Neutrophil (primary cell): ENCODE data around the gene ITFG1.
"Not testable (repeated sequence)": the region's sequence is repeated elsewhere in the genome, so short reads cannot be mapped to it uniquely, and the experiment has no call there.

Experiments used
- H3K27ac ChIP-seq: fragments of 200-600 bp; sonication (generic); 2 replicates; pipeline ENCODE4 v1.5.1; 2016; ENCODE audit warnings: mild to moderate bottlenecking, moderate library complexity
- H3K27me3 ChIP-seq: fragments of 200-600 bp; sonication (generic); 2 replicates; pipeline ENCODE4 v1.6.0; 2016; ENCODE audit warnings: mild to moderate bottlenecking
- H3K36me3 ChIP-seq: fragments of 200-600 bp; sonication (generic); 2 replicates; pipeline ENCODE4 v1.5.1; 2017
- H3K4me1 ChIP-seq, 2 experiments: fragments of 200-600 bp in 1 of 2; sonication (generic) in 1 of 2; 1 replicate in 1 of 2; 2 replicates in 1 of 2; pipeline versions ENCODE4 v1.5.1 to v1.6.1; 2013 to 2016; ENCODE audit warnings: low read depth in 1 of 2, low read length in 1 of 2, mild to moderate bottlenecking in 1 of 2, moderate library complexity in 1 of 2; ENCODE audit not compliant: control insufficient read depth in 1 of 2, insufficient read depth in 1 of 2
- H3K4me3 ChIP-seq, 2 experiments: fragments of 200-600 bp in 1 of 2; sonication (generic) in 1 of 2; 1 replicate in 1 of 2; 2 replicates in 1 of 2; pipeline ENCODE4 v1.5.1; 2013 to 2016; ENCODE audit warnings: low read depth in 1 of 2, low read length in 1 of 2, mild to moderate bottlenecking in 1 of 2, moderate library complexity in 1 of 2
- H3K9me3 ChIP-seq: fragments of 200-600 bp; sonication (generic); 2 replicates; pipeline ENCODE4 v1.5.1; 2016
- TF ChIP-seq, protein P1 (sequence below): fragments of 200-600 bp; sonication (generic); IDR thresholded peaks from 2 replicates; pipeline ENCODE4 v1.5.1; 2016; ENCODE audit warnings: antibody characterized with exemption

ITFG1 gene

DNA sequence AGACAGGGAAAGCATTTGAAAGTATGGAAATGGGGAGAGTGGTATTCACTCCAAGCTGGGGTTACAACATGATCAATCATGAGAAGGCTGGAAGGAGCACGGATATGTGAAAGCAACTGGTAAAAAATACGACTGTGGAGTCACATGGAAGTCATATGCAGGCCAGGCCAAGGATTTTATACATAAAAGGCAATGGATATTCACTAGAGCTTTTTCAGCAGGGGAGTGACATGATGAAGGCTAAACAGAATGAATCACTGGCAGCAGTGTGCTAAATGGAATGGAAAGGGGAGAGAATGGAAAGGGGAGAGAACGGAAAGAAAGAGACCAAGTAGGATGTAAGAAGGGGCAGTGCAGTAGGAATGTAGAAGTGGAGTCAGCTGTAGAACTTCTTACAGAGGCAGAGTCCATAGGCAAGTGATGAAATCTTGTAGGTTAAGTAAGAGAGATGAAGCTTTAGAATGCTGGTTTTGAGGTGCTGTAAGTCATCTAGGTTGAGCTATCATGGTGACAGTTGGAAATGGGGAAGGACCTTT lies 304.1 kb downstream of the ITFG1 start:
- Histone ChIP-seq H3K4me1 (no peaks in the 10 kb centered on the region), H3K27me3 (no peaks in the 10 kb centered on the region), H3K9me3 (no peaks in the 10 kb centered on the region), H3K27ac (no peak overlapping the region), H3K36me3 (peaks cover 15% of the 10 kb centered on the region), H3K4me3 (no peak overlapping the region)
- TF ChIP-seq, protein P1, sequence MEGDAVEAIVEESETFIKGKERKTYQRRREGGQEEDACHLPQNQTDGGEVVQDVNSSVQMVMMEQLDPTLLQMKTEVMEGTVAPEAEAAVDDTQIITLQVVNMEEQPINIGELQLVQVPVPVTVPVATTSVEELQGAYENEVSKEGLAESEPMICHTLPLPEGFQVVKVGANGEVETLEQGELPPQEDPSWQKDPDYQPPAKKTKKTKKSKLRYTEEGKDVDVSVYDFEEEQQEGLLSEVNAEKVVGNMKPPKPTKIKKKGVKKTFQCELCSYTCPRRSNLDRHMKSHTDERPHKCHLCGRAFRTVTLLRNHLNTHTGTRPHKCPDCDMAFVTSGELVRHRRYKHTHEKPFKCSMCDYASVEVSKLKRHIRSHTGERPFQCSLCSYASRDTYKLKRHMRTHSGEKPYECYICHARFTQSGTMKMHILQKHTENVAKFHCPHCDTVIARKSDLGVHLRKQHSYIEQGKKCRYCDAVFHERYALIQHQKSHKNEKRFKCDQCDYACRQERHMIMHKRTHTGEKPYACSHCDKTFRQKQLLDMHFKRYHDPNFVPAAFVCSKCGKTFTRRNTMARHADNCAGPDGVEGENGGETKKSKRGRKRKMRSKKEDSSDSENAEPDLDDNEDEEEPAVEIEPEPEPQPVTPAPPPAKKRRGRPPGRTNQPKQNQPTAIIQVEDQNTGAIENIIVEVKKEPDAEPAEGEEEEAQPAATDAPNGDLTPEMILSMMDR = no peak

DNA sequence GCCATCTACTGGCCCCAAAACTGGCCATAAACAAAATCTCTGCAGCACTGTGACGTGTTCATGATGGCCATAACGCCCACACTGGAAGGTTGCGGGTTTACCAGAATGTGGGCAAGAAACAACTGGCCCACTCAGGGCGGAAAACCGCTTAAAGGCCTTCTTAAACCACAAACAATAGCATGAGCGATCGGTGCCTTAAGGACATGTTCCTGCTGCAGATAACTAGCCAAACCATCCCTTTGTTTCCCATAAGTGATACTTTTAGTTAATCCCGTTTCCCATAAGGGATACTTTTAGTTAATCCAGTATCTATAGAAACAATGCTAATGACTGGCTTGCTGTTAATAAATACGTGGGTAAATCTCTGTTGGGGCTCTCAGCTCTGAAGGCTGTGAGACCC lies 308.4 kb downstream of the ITFG1 start:
- H3K4me1 ChIP-seq, H3K9me3 ChIP-seq, H3K4me3 ChIP-seq, H3K27ac ChIP-seq, H3K36me3 ChIP-seq, H3K27me3 ChIP-seq: not testable (repeated sequence)

DNA sequence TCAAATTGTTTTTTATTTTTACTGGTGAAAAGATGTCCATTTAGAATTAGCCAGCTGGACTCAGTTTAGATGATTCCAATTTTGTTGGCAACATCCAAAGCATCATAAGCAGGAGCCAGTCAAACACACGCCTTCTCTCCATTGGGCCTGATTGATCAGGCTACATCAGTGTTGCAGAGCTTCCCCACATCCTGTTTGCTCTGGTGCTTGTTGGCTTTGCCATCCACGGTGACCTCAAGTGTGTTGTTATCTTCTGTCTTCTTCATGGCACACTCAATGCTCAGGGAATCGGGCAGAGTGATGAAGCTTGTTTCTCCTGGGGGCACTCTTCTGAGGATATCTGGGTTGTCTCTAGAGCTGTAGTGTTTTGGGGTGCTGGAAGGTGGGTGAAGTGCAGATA lies 310.8 kb downstream of the ITFG1 start:
- Histone ChIP-seq H3K36me3 (peaks cover 4% of the 10 kb centered on the region), H3K27ac (no peak overlapping the region), H3K9me3 (no peaks in the 10 kb centered on the region), H3K27me3 (peaks cover 23% of the 10 kb centered on the region), H3K4me1 (no peaks in the 10 kb centered on the region), H3K4me3 (no peak overlapping the region)
- TF ChIP-seq, protein P1 = no peak

DNA sequence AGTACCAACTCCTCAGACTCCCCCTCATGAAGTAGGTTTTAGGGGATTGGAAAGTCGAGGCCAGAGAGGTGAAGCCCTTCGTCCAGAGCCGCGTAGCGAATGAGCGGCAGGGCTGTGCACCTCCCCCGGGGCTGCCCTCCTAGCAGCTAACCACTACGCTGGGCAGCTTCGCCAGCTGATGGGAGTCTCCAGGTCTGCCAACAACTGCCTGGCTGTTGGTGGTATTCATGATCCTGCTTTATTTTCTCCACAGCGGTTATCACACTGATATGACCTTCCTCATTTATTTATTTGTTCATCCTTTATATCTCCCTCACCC lies 316.3 kb downstream of the ITFG1 start:
- Histone ChIP-seq H3K9me3 (no peaks in the 10 kb centered on the region), H3K27ac (no peak overlapping the region), H3K4me3 (peak overlapping the region; percentile 69 to 75), H3K36me3 (no peaks in the 10 kb centered on the region), H3K4me1 (peaks cover 24 to 27% of the 10 kb centered on the region in 2 experiments), H3K27me3 (peaks cover 53% of the 10 kb centered on the region)
- TF ChIP-seq, protein P1 = no peak

DNA sequence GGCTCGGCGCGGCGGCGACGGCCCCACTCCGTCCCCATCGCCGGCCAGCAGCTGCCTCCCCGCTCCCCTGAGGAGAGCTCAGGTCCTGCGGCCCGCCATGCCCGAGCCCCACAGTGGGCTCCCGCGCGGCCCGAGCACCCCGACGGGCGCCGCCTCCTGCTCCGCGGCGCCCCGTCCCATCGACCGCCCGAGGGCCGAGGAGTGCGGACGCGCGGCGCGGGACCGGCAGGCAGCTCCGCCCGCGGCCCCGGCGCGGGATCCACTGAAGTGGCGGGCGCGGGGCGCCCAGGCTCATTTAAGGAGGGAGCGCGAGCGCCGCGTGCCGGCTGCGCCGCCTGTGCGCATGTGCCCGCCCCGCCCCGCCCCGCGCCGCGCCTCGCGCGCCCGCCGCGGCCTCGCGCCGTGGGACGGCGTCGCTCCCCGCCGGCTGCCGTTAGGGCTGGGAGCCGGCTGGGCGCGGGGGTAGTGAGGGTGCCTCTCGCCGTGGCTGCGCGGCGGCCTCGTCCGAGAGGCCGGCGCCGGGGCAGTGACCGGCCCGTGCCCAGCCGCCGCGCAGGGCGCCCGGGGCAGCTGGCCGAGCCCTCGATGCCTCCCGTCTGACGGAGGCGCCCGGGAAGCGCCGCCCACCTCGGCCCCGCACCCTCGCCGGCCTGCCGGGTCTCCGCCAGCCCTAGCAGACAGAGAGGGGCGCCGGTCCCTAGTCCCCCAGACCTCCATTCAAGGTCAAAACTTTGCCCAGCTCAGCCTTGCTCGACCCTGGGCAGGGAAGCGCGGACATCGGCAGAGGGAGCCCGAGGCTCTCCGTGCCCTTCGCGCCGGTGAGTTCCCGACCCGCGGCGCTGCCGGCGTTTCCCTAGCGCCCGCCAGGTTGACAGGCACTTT lies 316.9 kb downstream of the ITFG1 start, which contains the start of gene NETO2:
Gene NETO2 (minus strand): TSS at position 269 of the 882 bp plus-strand sequence. CDS start 333 bp downstream, outside the sequence.
- Histone ChIP-seq H3K4me3 (peak within 1 kb of the TSS; percentile 69 to 75), H3K27ac (peak within 1 kb of the TSS; percentile 25), H3K36me3 (no peaks in the 10 kb centered on the region), H3K4me1 (peaks cover 24 to 27% of the 10 kb centered on the region in 2 experiments), H3K27me3 (peaks cover 53% of the 10 kb centered on the region), H3K9me3 (no peaks in the 10 kb centered on the region)
- TF ChIP-seq, protein P1 = no peak
